Measurements from ENCODE around the gene SH2D3C.

Gene SH2D3C

GRCh38 chr9:127694890-127695720, 83.4 kb downstream of the SH2D3C start:
- no peak overlapping the region for H3K4me3 ChIP-seq (ENCODE audit: low read depth, low read length)
- peaks cover 6% of the 10 kb centered on the region for H3K4me1 ChIP-seq (ENCODE audit: control insufficient read depth, insufficient read depth, low read length, unreplicated experiment)
- no peaks in the 10 kb centered on the region for H3K27me3 ChIP-seq (ENCODE audit: insufficient read depth, low read length)
- H3K79me2 ChIP-seq (ENCODE audit: control insufficient read depth, insufficient read depth, low read length, unreplicated experiment) = no peaks in the 10 kb centered on the region
- no peak overlapping the region for H2AFZ ChIP-seq (ENCODE audit: low read length, unreplicated experiment)
- H3K27ac ChIP-seq (ENCODE audit: low read depth, low read length) = no peak overlapping the region
- H3K36me3 ChIP-seq (ENCODE audit: insufficient read depth, low read length) = no peaks in the 10 kb centered on the region; the same call in 1 of the 2 replicates

- Histone ChIP-seq H3K27ac (ENCODE audit: low read depth, low read length) (no peak overlapping the region), H3K36me3 (ENCODE audit: insufficient read depth, low read length) (peaks cover 1% of the 10 kb centered on the region), H2AFZ (ENCODE audit: low read length, unreplicated experiment) (no peak overlapping the region), H3K27me3 (ENCODE audit: insufficient read depth, low read length) (no peaks in the 10 kb centered on the region), H3K79me2 (ENCODE audit: control insufficient read depth, insufficient read depth, low read length, unreplicated experiment) (no peaks in the 10 kb centered on the region), H3K4me1 (ENCODE audit: control insufficient read depth, insufficient read depth, low read length, unreplicated experiment) (peaks cover 6% of the 10 kb centered on the region), H3K4me3 (ENCODE audit: low read depth, low read length) (no peak overlapping the region)
Measured at GRCh38 chr9:127693697-127694096, 84.8 kb downstream of the SH2D3C start.

GRCh38 chr9:127693143-127693542, 85.3 kb downstream of the SH2D3C start:
- no peaks in the 10 kb centered on the region for H3K27me3 ChIP-seq (ENCODE audit: insufficient read depth, low read length)
- H3K79me2 ChIP-seq (ENCODE audit: control insufficient read depth, insufficient read depth, low read length, unreplicated experiment) = no peaks in the 10 kb centered on the region
- peaks cover 4% of the 10 kb centered on the region for H3K36me3 ChIP-seq (ENCODE audit: insufficient read depth, low read length)
- peaks cover 4% of the 10 kb centered on the region for H3K4me1 ChIP-seq (ENCODE audit: control insufficient read depth, insufficient read depth, low read length, unreplicated experiment)
- H2AFZ ChIP-seq (ENCODE audit: low read length, unreplicated experiment) = no peak overlapping the region
- no peak overlapping the region for H3K4me3 ChIP-seq (ENCODE audit: low read depth, low read length)
- no peak overlapping the region for H3K27ac ChIP-seq (ENCODE audit: low read depth, low read length)

GRCh38 chr9:127692071-127692470, 86.4 kb downstream of the SH2D3C start:
- H2AFZ ChIP-seq (ENCODE audit: low read length, unreplicated experiment) = no peak overlapping the region
- H3K27me3 ChIP-seq (ENCODE audit: insufficient read depth, low read length) = no peaks in the 10 kb centered on the region
- H3K4me1 ChIP-seq (ENCODE audit: control insufficient read depth, insufficient read depth, low read length, unreplicated experiment) = peaks cover 4% of the 10 kb centered on the region
- no peaks in the 10 kb centered on the region for H3K79me2 ChIP-seq (ENCODE audit: control insufficient read depth, insufficient read depth, low read length, unreplicated experiment)
- no peak overlapping the region for H3K27ac ChIP-seq (ENCODE audit: low read depth, low read length)
- H3K36me3 ChIP-seq (ENCODE audit: insufficient read depth, low read length) = peaks cover 4% of the 10 kb centered on the region
- H3K4me3 ChIP-seq (ENCODE audit: low read depth, low read length) = no peak overlapping the region

GRCh38 chr9:127690735-127691134, 87.7 kb downstream of the SH2D3C start:
- Histone ChIP-seq H3K4me3 (ENCODE audit: low read depth, low read length) (no peak overlapping the region), H3K79me2 (ENCODE audit: control insufficient read depth, insufficient read depth, low read length, unreplicated experiment) (no peaks in the 10 kb centered on the region), H3K27ac (ENCODE audit: low read depth, low read length) (no peak overlapping the region), H3K27me3 (ENCODE audit: insufficient read depth, low read length) (no peaks in the 10 kb centered on the region), H3K36me3 (ENCODE audit: insufficient read depth, low read length) (peaks cover 9% of the 10 kb centered on the region), H3K4me1 (ENCODE audit: control insufficient read depth, insufficient read depth, low read length, unreplicated experiment) (peaks cover 4% of the 10 kb centered on the region), H2AFZ (ENCODE audit: low read length, unreplicated experiment) (no peak overlapping the region)

- Histone ChIP-seq H3K4me3 (ENCODE audit: low read depth, low read length) (no peak overlapping the region), H3K79me2 (ENCODE audit: control insufficient read depth, insufficient read depth, low read length, unreplicated experiment) (no peaks in the 10 kb centered on the region), H3K36me3 (ENCODE audit: insufficient read depth, low read length) (peaks cover 9% of the 10 kb centered on the region), H2AFZ (ENCODE audit: low read length, unreplicated experiment) (no peak overlapping the region), H3K4me1 (ENCODE audit: control insufficient read depth, insufficient read depth, low read length, unreplicated experiment) (peaks cover 4% of the 10 kb centered on the region), H3K27me3 (ENCODE audit: insufficient read depth, low read length) (no peaks in the 10 kb centered on the region), H3K27ac (ENCODE audit: low read depth, low read length) (no peak overlapping the region)
Measured at GRCh38 chr9:127689329-127690000, 89.0 kb downstream of the SH2D3C start.
